ENCODE results near the gene OSBPL6. TPM values are rescaled to one million over a fixed set of nuclear protein-coding genes. Genes with fewer than 3 reads are reported as not detected.

Gene OSBPL6
- total and polyA plus RNA-seq, 9 of the 15 experiments (the other 6 are each of a cell fraction or from before 2014, with no cell fraction given), result 3.4 to 12.7 (median 9.3) TPM

DNA sequence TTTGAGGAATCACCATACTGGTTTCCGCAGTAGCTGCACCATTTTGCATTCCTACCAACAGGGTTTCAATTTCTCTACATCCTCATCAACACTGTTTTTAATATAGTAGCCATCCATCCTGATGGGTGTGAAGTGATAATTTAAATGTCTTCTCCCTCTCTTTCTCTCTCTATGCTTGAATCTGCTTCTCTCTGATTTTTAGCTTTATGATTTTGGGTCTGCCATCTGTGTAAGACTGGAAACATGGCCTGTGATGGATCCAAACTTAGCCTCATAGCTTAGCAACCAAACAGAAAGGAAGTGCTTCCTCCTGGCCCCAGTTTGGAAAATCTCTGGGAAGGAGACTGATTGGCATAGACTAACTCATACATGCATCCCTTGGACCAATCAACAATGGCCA is 33.7 kb upstream of the OSBPL6 start:
- H3K79me2 ChIP-seq (ENCODE audit: control insufficient read depth, insufficient read depth, low read length), result no peaks in the 10 kb centered on the region
- 25% methylated on average over 1 of the region's 1 CpG for WGBS (ENCODE audit: insufficient coverage, low coverage, missing lambda C conversion rate)
- no peaks in the 10 kb centered on the region for H3K9me1 ChIP-seq (ENCODE audit: control insufficient read depth, insufficient read depth, low read length)
- no peaks in the 10 kb centered on the region for H3K9me3 ChIP-seq (replicated peaks; ENCODE audit: control insufficient read depth, insufficient read depth, low read depth, low read length)
- H3K27ac ChIP-seq (ENCODE audit: extremely low read depth, low read depth, low read length), result no peak overlapping the region
- no peak overlapping the region for H2AFZ ChIP-seq (ENCODE audit: low read depth, low read length)
- no TSS peak for BruUV-seq (replicated peaks)
- no peak overlapping the region for H3K4me3 ChIP-seq
- H3K4me1 ChIP-seq (replicated peaks in 1 of 2; ENCODE audit: control insufficient read depth in 2 of 2, insufficient read depth in 2 of 2, low read length in 2 of 2), result no peaks in the 10 kb centered on the region
- no peaks in the 10 kb centered on the region for H3K36me3 ChIP-seq (ENCODE audit: control insufficient read depth, insufficient read depth, low read length)
- no peak for ATAC-seq
- no peak overlapping the region for H3K9ac ChIP-seq (ENCODE audit: insufficient read depth in 1 of 2, low read depth in 2 of 2, low read length in 2 of 2)
- no peak for FAIRE-seq
- intact Hi-C loops (cut with micrococcal nuclease), result no loop called here
- no peak for DNase-seq (ENCODE audit: extremely low read depth in 1 of 4, low spot score in 3 of 4)
- no peak overlapping the region for H3K4me2 ChIP-seq (ENCODE audit: insufficient read depth, low read length)
- H4K20me1 ChIP-seq (replicated peaks; ENCODE audit: control insufficient read depth, insufficient read depth, low read length), result no peaks in the 10 kb centered on the region
- no peaks in the 10 kb centered on the region for H3K27me3 ChIP-seq (ENCODE audit: control insufficient read depth in 2 of 2, insufficient read depth in 2 of 2, low read length in 2 of 2)
- CTCF ChIA-PET (ENCODE audit: low intra/inter-chr PET ratio), result no interaction called here
- POLR2A ChIA-PET, result no interaction called here
- in situ Hi-C loops (cut with MboI), result no loop called here
- TF ChIP-seq BHLHE40 (IDR thresholded peaks at IDR 0.05; ENCODE audit: low read length), result no peak
- TF ChIP-seq ZNF57 (CRISPR knock-in tag; IDR thresholded peaks at IDR 0.05), result no peak
- no peak for TF ChIP-seq RFX1 (IDR thresholded peaks at IDR 0.05)
- no peak for TF ChIP-seq PHB (CRISPR knock-in tag; IDR thresholded peaks at IDR 0.05)
- TF ChIP-seq ZNF785 (CRISPR knock-in tag; IDR thresholded peaks at IDR 0.05), result no peak
- TF ChIP-seq RB1 (IDR thresholded peaks at IDR 0.05; ENCODE audit: low read depth), result no peak
- TF ChIP-seq NR2F6 (CRISPR knock-in tag; IDR thresholded peaks at IDR 0.05), result no peak
- no peak for TF ChIP-seq TBL1XR1 (IDR thresholded peaks at IDR 0.05; ENCODE audit: low read length in 2 of 2)
- TF ChIP-seq, protein P1, sequence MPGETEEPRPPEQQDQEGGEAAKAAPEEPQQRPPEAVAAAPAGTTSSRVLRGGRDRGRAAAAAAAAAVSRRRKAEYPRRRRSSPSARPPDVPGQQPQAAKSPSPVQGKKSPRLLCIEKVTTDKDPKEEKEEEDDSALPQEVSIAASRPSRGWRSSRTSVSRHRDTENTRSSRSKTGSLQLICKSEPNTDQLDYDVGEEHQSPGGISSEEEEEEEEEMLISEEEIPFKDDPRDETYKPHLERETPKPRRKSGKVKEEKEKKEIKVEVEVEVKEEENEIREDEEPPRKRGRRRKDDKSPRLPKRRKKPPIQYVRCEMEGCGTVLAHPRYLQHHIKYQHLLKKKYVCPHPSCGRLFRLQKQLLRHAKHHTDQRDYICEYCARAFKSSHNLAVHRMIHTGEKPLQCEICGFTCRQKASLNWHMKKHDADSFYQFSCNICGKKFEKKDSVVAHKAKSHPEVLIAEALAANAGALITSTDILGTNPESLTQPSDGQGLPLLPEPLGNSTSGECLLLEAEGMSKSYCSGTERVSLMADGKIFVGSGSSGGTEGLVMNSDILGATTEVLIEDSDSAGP (CRISPR knock-in tag; IDR thresholded peaks at IDR 0.05), result no peak
- TF ChIP-seq C11orf30 (IDR thresholded peaks at IDR 0.05; ENCODE audit: low read depth), result no peak
- TF ChIP-seq, protein P2, sequence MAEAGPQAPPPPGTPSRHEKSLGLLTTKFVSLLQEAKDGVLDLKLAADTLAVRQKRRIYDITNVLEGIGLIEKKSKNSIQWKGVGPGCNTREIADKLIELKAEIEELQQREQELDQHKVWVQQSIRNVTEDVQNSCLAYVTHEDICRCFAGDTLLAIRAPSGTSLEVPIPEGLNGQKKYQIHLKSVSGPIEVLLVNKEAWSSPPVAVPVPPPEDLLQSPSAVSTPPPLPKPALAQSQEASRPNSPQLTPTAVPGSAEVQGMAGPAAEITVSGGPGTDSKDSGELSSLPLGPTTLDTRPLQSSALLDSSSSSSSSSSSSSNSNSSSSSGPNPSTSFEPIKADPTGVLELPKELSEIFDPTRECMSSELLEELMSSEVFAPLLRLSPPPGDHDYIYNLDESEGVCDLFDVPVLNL (CRISPR knock-in tag; IDR thresholded peaks at IDR 0.05; ENCODE audit: low read depth), result no peak
- TF ChIP-seq, protein P3, sequence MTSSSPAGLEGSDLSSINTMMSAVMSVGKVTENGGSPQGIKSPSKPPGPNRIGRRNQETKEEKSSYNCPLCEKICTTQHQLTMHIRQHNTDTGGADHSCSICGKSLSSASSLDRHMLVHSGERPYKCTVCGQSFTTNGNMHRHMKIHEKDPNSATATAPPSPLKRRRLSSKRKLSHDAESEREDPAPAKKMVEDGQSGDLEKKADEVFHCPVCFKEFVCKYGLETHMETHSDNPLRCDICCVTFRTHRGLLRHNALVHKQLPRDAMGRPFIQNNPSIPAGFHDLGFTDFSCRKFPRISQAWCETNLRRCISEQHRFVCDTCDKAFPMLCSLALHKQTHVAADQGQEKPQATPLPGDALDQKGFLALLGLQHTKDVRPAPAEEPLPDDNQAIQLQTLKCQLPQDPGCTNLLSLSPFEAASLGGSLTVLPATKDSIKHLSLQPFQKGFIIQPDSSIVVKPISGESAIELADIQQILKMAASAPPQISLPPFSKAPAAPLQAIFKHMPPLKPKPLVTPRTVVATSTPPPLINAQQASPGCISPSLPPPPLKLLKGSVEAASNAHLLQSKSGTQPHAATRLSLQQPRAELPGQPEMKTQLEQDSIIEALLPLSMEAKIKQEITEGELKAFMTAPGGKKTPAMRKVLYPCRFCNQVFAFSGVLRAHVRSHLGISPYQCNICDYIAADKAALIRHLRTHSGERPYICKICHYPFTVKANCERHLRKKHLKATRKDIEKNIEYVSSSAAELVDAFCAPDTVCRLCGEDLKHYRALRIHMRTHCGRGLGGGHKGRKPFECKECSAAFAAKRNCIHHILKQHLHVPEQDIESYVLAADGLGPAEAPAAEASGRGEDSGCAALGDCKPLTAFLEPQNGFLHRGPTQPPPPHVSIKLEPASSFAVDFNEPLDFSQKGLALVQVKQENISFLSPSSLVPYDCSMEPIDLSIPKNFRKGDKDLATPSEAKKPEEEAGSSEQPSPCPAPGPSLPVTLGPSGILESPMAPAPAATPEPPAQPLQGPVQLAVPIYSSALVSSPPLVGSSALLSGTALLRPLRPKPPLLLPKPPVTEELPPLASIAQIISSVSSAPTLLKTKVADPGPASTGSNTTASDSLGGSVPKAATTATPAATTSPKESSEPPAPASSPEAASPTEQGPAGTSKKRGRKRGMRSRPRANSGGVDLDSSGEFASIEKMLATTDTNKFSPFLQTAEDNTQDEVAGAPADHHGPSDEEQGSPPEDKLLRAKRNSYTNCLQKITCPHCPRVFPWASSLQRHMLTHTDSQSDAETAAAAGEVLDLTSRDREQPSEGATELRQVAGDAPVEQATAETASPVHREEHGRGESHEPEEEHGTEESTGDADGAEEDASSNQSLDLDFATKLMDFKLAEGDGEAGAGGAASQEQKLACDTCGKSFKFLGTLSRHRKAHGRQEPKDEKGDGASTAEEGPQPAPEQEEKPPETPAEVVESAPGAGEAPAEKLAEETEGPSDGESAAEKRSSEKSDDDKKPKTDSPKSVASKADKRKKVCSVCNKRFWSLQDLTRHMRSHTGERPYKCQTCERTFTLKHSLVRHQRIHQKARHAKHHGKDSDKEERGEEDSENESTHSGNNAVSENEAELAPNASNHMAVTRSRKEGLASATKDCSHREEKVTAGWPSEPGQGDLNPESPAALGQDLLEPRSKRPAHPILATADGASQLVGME (CRISPR knock-in tag; IDR thresholded peaks at IDR 0.05), result no peak
- no peak for TF ChIP-seq ZNF444 (CRISPR knock-in tag; IDR thresholded peaks at IDR 0.05)
- TF ChIP-seq, protein P4, sequence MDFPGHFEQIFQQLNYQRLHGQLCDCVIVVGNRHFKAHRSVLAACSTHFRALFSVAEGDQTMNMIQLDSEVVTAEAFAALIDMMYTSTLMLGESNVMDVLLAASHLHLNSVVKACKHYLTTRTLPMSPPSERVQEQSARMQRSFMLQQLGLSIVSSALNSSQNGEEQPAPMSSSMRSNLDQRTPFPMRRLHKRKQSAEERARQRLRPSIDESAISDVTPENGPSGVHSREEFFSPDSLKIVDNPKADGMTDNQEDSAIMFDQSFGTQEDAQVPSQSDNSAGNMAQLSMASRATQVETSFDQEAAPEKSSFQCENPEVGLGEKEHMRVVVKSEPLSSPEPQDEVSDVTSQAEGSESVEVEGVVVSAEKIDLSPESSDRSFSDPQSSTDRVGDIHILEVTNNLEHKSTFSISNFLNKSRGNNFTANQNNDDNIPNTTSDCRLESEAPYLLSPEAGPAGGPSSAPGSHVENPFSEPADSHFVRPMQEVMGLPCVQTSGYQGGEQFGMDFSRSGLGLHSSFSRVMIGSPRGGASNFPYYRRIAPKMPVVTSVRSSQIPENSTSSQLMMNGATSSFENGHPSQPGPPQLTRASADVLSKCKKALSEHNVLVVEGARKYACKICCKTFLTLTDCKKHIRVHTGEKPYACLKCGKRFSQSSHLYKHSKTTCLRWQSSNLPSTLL (IDR thresholded peaks at IDR 0.05), result no peak
- no peak for TF ChIP-seq MCM3 (IDR thresholded peaks at IDR 0.05)
